Body of pancreas (tissue), 4 donors: ENCODE measurements around the gene TOGARAM1. TPM values are rescaled to one million over a fixed set of nuclear protein-coding genes. Genes with fewer than 3 reads are reported as not detected.

Experiments used
- ATAC-seq: fragments of 150-250 bp; one replicate; pipeline ENCODE4 v1.9.1; 2016
- DNase-seq, 4 donors: peaks; one replicate each; pipeline ENCODE4 v3.0.0-alpha.2; 2019
- H3K27ac ChIP-seq, 4 donors: fragments of 200-600 bp; sonication (generic); 1 replicate in 3 of 4; 2 replicates in 1 of 4; pipeline versions ENCODE4 v1.5.1 to v1.6.1; 2016 to 2019; ENCODE audit warnings: mild to moderate bottlenecking in 1 of 4, mixed read lengths in 1 of 4, moderate library complexity in 1 of 4
- H3K27me3 ChIP-seq, 2 donors: fragments of 200-600 bp; sonication (generic); one replicate each; pipeline ENCODE4 v1.6.0; 2016; ENCODE audit warnings: mild to moderate bottlenecking in 1 of 2
- H3K36me3 ChIP-seq, 2 donors: fragments of 200-600 bp; sonication (generic); replicated peaks in 1 of 2; 2 replicates each; pipeline ENCODE4 v1.5.1; 2016; ENCODE audit warnings: low read depth in 2 of 2; ENCODE audit not compliant: insufficient read depth in 1 of 2
- H3K4me1 ChIP-seq: fragments of 200-600 bp; sonication (generic); one replicate; pipeline ENCODE4 v1.6.0; 2016
- H3K4me3 ChIP-seq, 2 donors: fragments of 200-600 bp; sonication (generic); 1 replicate in 1 of 2; 2 replicates in 1 of 2; pipeline ENCODE4 v1.5.1; 2016 to 2019
- H3K9me3 ChIP-seq, 3 donors: fragments of 200-600 bp; sonication (generic); 1 replicate in 2 of 3; 2 replicates in 1 of 3; pipeline ENCODE4 v1.5.1; 2016
- CTCF ChIP-seq, 7 experiments: fragments of 450-650 bp in 4 of 7; fragments of 200-600 bp in 3 of 7; sonication (generic) in 3 of 7; IDR thresholded peaks; one replicate each; pipeline ENCODE4 v1.5.1; 2016 to 2019; ENCODE audit warnings: antibody characterized with exemption in 7 of 7
- POLR2A ChIP-seq, 3 donors: fragments of 450-650 bp; IDR thresholded peaks; one replicate each; pipeline ENCODE4 v1.6.1; 2016; ENCODE audit warnings: antibody characterized with exemption in 3 of 3, mild to moderate bottlenecking in 2 of 3
- WGBS, 2 donors: methylation state at CpG; one replicate each; pipeline ENCODE4 v1.1.5; 2017; 5-methylcytosine and 5-hydroxymethylcytosine counted together
- intact Hi-C: fragments of 100-400 bp; cut with DNase I; formaldehyde crosslinking; loops from one replicate; pipeline ENCODE4 v1.15.1; 2023
- total RNA-seq, 2 donors: library from RNA; depleted of rRNA; stranded (reverse); fragments of >200 nt; gene quantifications; one replicate each; pipeline ENCODE4 v1.1.0, GENCODE V29; 2016

Gene TOGARAM1
- total RNA-seq, 2 donors from 2014 or later, result 23.6 to 38.6 TPM

- no peak overlapping the region for H3K27ac ChIP-seq
- no peaks in the 10 kb centered on the region for H3K4me1 ChIP-seq
- no peaks in the 10 kb centered on the region for H3K36me3 ChIP-seq
- no peaks in the 10 kb centered on the region for H3K9me3 ChIP-seq
- no peak for TF ChIP-seq CTCF (IDR thresholded peaks at IDR 0.05)
- DNase-seq (no peak), ATAC-seq (no peak)
- intact Hi-C loops, result no loop called here
- no peaks in the 10 kb centered on the region for H3K27me3 ChIP-seq
- H3K4me3 ChIP-seq, result no peak overlapping the region
These were observed 98.6 kb downstream of the TOGARAM1 start for GRCh38 chr14:45060551-45060950.

GRCh38 chr14:45065540-45065939 lies 103.5 kb downstream of the TOGARAM1 start:
- H3K4me1 ChIP-seq, result no peaks in the 10 kb centered on the region
- H3K27me3 ChIP-seq, result no peaks in the 10 kb centered on the region
- H3K4me3 ChIP-seq, result no peak overlapping the region
- 66 to 80% methylated on average over 3 of the region's 3 CpGs for WGBS, 2 donors
- no peak overlapping the region for H3K27ac ChIP-seq
- intact Hi-C loops, result no loop called here
- TF ChIP-seq POLR2A (IDR thresholded peaks at IDR 0.05) (no peak), CTCF (IDR thresholded peaks at IDR 0.05) (no peak)
- H3K36me3 ChIP-seq, result no peaks in the 10 kb centered on the region
- DNase-seq (no peak), ATAC-seq (no peak)
- H3K9me3 ChIP-seq, result no peaks in the 10 kb centered on the region

GRCh38 chr14:45065956-45066355 lies 104.0 kb downstream of the TOGARAM1 start:
- no peak for DNase-seq
- Histone ChIP-seq H3K27ac (no peak overlapping the region), H3K4me3 (no peak overlapping the region), H3K36me3 (no peaks in the 10 kb centered on the region), H3K9me3 (no peaks in the 10 kb centered on the region), H3K4me1 (no peaks in the 10 kb centered on the region), H3K27me3 (no peaks in the 10 kb centered on the region)
- 92 to 94% methylated on average over 2 of the region's 2 CpGs for WGBS, 2 donors
- intact Hi-C loops, result no loop called here
- no peak for TF ChIP-seq CTCF (IDR thresholded peaks at IDR 0.05)
- TF ChIP-seq POLR2A (IDR thresholded peaks at IDR 0.05), result no peak
- no peak for ATAC-seq

- H3K4me3 ChIP-seq, result no peak overlapping the region
- no peak for DNase-seq
- H3K27ac ChIP-seq, result no peak overlapping the region
- intact Hi-C loops, result no loop called here
- ATAC-seq, result no peak
- H3K4me1 ChIP-seq, result no peaks in the 10 kb centered on the region
- no peaks in the 10 kb centered on the region for H3K27me3 ChIP-seq
- H3K9me3 ChIP-seq, result no peaks in the 10 kb centered on the region
- 95 to 97% methylated on average over 3 of the region's 3 CpGs for WGBS, 2 donors
- TF ChIP-seq POLR2A (IDR thresholded peaks at IDR 0.05), result no peak
- TF ChIP-seq CTCF (IDR thresholded peaks at IDR 0.05), result no peak
- H3K36me3 ChIP-seq, result no peaks in the 10 kb centered on the region
These were observed 104.7 kb downstream of the TOGARAM1 start for GRCh38 chr14:45066667-45067066.

GRCh38 chr14:45068396-45068795 lies 106.4 kb downstream of the TOGARAM1 start:
- WGBS, 2 donors, result 93 to 97% methylated on average over 3 of the region's 3 CpGs
- H3K27me3 ChIP-seq, result no peaks in the 10 kb centered on the region
- no peaks in the 10 kb centered on the region for H3K36me3 ChIP-seq
- no peak overlapping the region for H3K27ac ChIP-seq
- TF ChIP-seq CTCF (IDR thresholded peaks at IDR 0.05) (no peak), POLR2A (IDR thresholded peaks at IDR 0.05) (no peak)
- intact Hi-C loops, result no loop called here
- ATAC-seq, result no peak
- no peak overlapping the region for H3K4me3 ChIP-seq
- H3K9me3 ChIP-seq, result no peaks in the 10 kb centered on the region
- no peaks in the 10 kb centered on the region for H3K4me1 ChIP-seq
- DNase-seq, result no peak
